Endothelial cell of umbilical vein (primary cell): ENCODE results near the gene DCLK1. TPM values are rescaled to one million over a fixed set of nuclear protein-coding genes. Genes with fewer than 3 reads are reported as not detected.
"Not testable (repeated sequence)": the region's sequence is repeated elsewhere in the genome, so short reads cannot be mapped to it uniquely, and the experiment has no call there.

Source experiments
- BruUV-seq: library from RNA; stranded (reverse); fragments of 400-500 nt; replicated peaks from 2 replicates; lab custom pipeline; 2021; lab: Mats Ljungman, UMichigan
- CTCF ChIA-PET: fragments of 300-600, 350-600 bp; sonication (Branson Sonifier 250); formaldehyde crosslinking; loops from one replicate; lab custom pipeline; 2021; ENCODE audit warnings: antibody characterized with exemption, inconsistent platforms; lab: Charles Lee
- POLR2A ChIA-PET: fragments of 300-600, 350-600 bp; sonication (Branson Sonifier 250); formaldehyde crosslinking; loops from one replicate; lab custom pipeline; 2021; ENCODE audit warnings: antibody characterized with exemption, inconsistent platforms; lab: Charles Lee
- DNase-seq: peaks from one replicate; pipeline ENCODE4 v3.0.0-alpha.2; 2011; ENCODE audit warnings: low read depth, low spot score
- FAIRE-seq: peaks from 2 replicates; lab custom pipeline; 2011; peaks lifted over from hg19 to GRCh38; lab: Jason Lieb, UNC
- H2AFZ ChIP-seq: 2 replicates; pipeline ENCODE4 v1.6.0; 2012; ENCODE audit warnings: low read depth, low read length, control low read depth, inconsistent platforms
- H3K27ac ChIP-seq: 2 replicates; pipeline ENCODE4 v1.5.1; 2011; ENCODE audit warnings: low read depth, mild to moderate bottlenecking, control low read depth, low read length, moderate library complexity; ENCODE audit not compliant: insufficient read depth
- H3K27me3 ChIP-seq, 2 experiments: 2 replicates each; pipeline versions ENCODE4 v1.6.0 to v1.6.1; 2011; ENCODE audit warnings: low read length in 2 of 2, mixed read lengths in 1 of 2; ENCODE audit not compliant: control insufficient read depth in 2 of 2, insufficient read depth in 2 of 2
- H3K36me3 ChIP-seq, 2 experiments: 2 replicates in 1 of 2; 3 replicates in 1 of 2; pipeline ENCODE4 v1.5.1; 2011; ENCODE audit warnings: low read length in 2 of 2, mild to moderate bottlenecking in 1 of 2, moderate library complexity in 1 of 2; ENCODE audit not compliant: control insufficient read depth in 2 of 2, insufficient read depth in 2 of 2; ENCODE audit errors: extremely low read depth in 1 of 2
- H3K4me1 ChIP-seq: 3 replicates; pipeline ENCODE4 v1.5.1; 2011; ENCODE audit warnings: mild to moderate bottlenecking, low read length; ENCODE audit not compliant: control insufficient read depth, insufficient read depth; ENCODE audit errors: extremely low read depth
- H3K4me2 ChIP-seq: 2 replicates; pipeline ENCODE4 v1.6.1; 2011; ENCODE audit warnings: low read length, control low read depth, mixed read lengths; ENCODE audit not compliant: insufficient read depth
- H3K4me3 ChIP-seq, 3 experiments: fragments of 200-600 bp in 1 of 3; sonication (generic), shearing (Covaris generic) in 1 of 3; replicated peaks in 1 of 3; 2 replicates each; pipeline ENCODE4 v1.5.1; 2011 to 2016; ENCODE audit warnings: control low read depth in 3 of 3, low read length in 3 of 3, mild to moderate bottlenecking in 2 of 3, inconsistent platforms in 1 of 3, low read depth in 1 of 3, moderate library complexity in 1 of 3; ENCODE audit not compliant: insufficient read depth in 1 of 3
- H3K79me2 ChIP-seq: 2 replicates; pipeline ENCODE4 v1.6.0; 2012; ENCODE audit warnings: low read length, inconsistent platforms; ENCODE audit not compliant: control insufficient read depth, insufficient read depth
- H3K9ac ChIP-seq: replicated peaks from 2 replicates; pipeline ENCODE3; 2011; ENCODE audit warnings: low read length, control low read depth; ENCODE audit not compliant: insufficient read depth; ENCODE audit errors: extremely low read depth
- H3K9me1 ChIP-seq: replicated peaks from 3 replicates; pipeline ENCODE4 v1.6.0; 2011; ENCODE audit warnings: mild to moderate bottlenecking, low read length; ENCODE audit not compliant: control insufficient read depth, insufficient read depth; ENCODE audit errors: extremely low read depth
- H3K9me3 ChIP-seq: replicated peaks from 2 replicates; pipeline ENCODE4 v1.5.1; 2012; ENCODE audit warnings: low read length, inconsistent platforms; ENCODE audit not compliant: control insufficient read depth, insufficient read depth
- H4K20me1 ChIP-seq: replicated peaks from 2 replicates; pipeline ENCODE3; 2011; ENCODE audit warnings: mild to moderate bottlenecking, low read length; ENCODE audit not compliant: control insufficient read depth, insufficient read depth; ENCODE audit errors: extremely low read depth
- EZH2 ChIP-seq: IDR thresholded peaks from 2 replicates; pipeline ENCODE4 v1.6.1; 2012; ENCODE audit warnings: borderline replicate concordance, low read depth, mild to moderate bottlenecking, moderate library complexity, low read length, inconsistent platforms; ENCODE audit not compliant: severe bottlenecking
- FOS ChIP-seq: IDR thresholded peaks from 2 replicates; pipeline ENCODE4 v1.6.1; 2011; ENCODE audit warnings: mild to moderate bottlenecking, low read length, moderate library complexity, borderline replicate concordance; ENCODE audit not compliant: insufficient read depth
- GATA2 ChIP-seq: IDR thresholded peaks from 2 replicates; pipeline ENCODE4 v1.7.0; 2011; ENCODE audit warnings: low read depth, mild to moderate bottlenecking, moderate library complexity, mixed read lengths, low read length; ENCODE audit not compliant: insufficient read length, insufficient read depth
- JUN ChIP-seq: IDR thresholded peaks from 2 replicates; pipeline ENCODE4 v1.6.1; 2011; ENCODE audit warnings: borderline replicate concordance, low read depth; ENCODE audit not compliant: insufficient read length, insufficient read depth
- MYC ChIP-seq: IDR thresholded peaks from one replicate; pipeline ENCODE4 v1.6.1; 2011; ENCODE audit warnings: mild to moderate bottlenecking, low read depth, low read length
- POLR2A ChIP-seq: IDR thresholded peaks from 2 replicates; pipeline ENCODE4 v1.6.1; 2012; ENCODE audit warnings: low read depth, mild to moderate bottlenecking, control low read depth, low read length
- POLR2AphosphoS5 ChIP-seq: IDR thresholded peaks from 2 replicates; pipeline ENCODE4 v1.6.1; 2012; ENCODE audit warnings: low read depth, mild to moderate bottlenecking, control low read depth, low read length, moderate library complexity; ENCODE audit not compliant: insufficient read depth
- dilution Hi-C: fragments of 300-500 bp; cut with MboI; formaldehyde crosslinking; loops from one replicate; pipeline ENCODE4 v1.15.0; 2019; ENCODE audit warnings: low sequenced_read_pairs; ENCODE audit not compliant: extremely low pct_ligation_motif_present
- intact Hi-C: fragments of 100-400 bp; cut with micrococcal nuclease; formaldehyde crosslinking; loops from one replicate; pipeline ENCODE4 v1.10.0; 2022
- polyA plus RNA-seq, 4 experiments: library from polyadenylated mRNA; depleted of rRNA in 3 of 4; stranded (reverse) in 3 of 4; unstranded in 1 of 4; fragments of >200 nt; gene quantifications; 2 replicates each; pipeline versions ENCODE4 v1.2.1 to v1.2.3, GENCODE V29; 2011 to 2012; ENCODE audit warnings: missing spikeins in 1 of 4
- total RNA-seq: library from RNA; stranded (reverse); gene quantifications from 2 replicates; pipeline ENCODE4 v1.2.3, GENCODE V29; 2021
- TF ChIP-seq, protein P1 (sequence below): IDR thresholded peaks from 2 replicates; pipeline ENCODE4 v1.6.1; 2011; ENCODE audit not compliant: insufficient read depth, insufficient read length
- TF ChIP-seq, protein P2 (sequence below), 2 donors: IDR thresholded peaks; 1 replicate in 1 of 2; 2 replicates in 1 of 2; pipeline ENCODE4 v1.5.1; 2011; ENCODE audit warnings: low read length in 2 of 2, mild to moderate bottlenecking in 2 of 2, moderate library complexity in 2 of 2, control low read depth in 1 of 2, inconsistent platforms in 1 of 2, low read depth in 1 of 2; ENCODE audit not compliant: insufficient read depth in 1 of 2; ENCODE audit errors: extremely low read depth in 1 of 2

The DCLK1 gene
- total and polyA plus RNA-seq, 2 donors (not counting 3 experiments of a cell fraction or from before 2014, with no cell fraction given): 0.28 to 3.9 TPM

DNA sequence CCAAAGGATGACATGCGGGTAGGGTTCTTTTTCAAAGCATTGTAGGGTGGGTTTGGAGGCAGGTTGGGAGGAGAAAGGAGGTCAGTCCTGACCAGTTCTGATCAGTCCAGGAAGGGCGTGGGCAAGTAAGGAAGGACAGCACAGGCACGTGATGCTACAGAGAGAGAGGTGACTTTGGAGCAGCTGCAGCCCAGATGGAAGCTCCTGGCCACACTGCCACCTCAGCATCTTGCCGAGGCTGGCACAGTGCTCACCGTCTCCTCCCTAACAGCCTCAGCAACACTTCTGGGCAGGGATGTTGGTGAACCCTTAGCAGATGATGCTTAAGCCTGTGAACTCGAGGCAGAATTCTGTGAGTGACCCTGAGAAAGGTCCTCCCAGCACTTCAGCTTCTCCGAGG, 155.1 kb downstream of the DCLK1 start:
- dilution Hi-C loops (no loop called here), intact Hi-C loops (loop anchor here (5.0 kb wide), 1 partner anchor 231 kb away; no protein-coding TSS in a partner anchor)
- H3K4me1 ChIP-seq: peaks cover 7% of the 10 kb centered on the region
- no peaks in the 10 kb centered on the region for H3K79me2 ChIP-seq
- ChIA-PET POLR2A (no interaction called here), CTCF (interaction anchor here (1.0 to 6.3 kb wide), 5 partner anchors 11 to 760 kb away, joined by 3 to 482 read pairs (median 10); no protein-coding TSS in a partner anchor)
- no TSS peak for BruUV-seq
- H3K27ac ChIP-seq: no peak overlapping the region
- no peaks in the 10 kb centered on the region for H3K9me3 ChIP-seq
- H3K9ac ChIP-seq: no peak overlapping the region
- DNase-seq (no peak), FAIRE-seq (no peak)
- no peaks in the 10 kb centered on the region for H3K36me3 ChIP-seq
- H3K9me1 ChIP-seq: no peaks in the 10 kb centered on the region
- no peak overlapping the region for H3K4me3 ChIP-seq
- no peaks in the 10 kb centered on the region for H4K20me1 ChIP-seq
- no peak overlapping the region for H3K4me2 ChIP-seq
- H3K27me3 ChIP-seq: no peaks in the 10 kb centered on the region
- H2AFZ ChIP-seq: no peak overlapping the region
- TF ChIP-seq EZH2 (no peak), JUN (no peak), GATA2 (no peak), POLR2AphosphoS5 (no peak), MYC (no peak), POLR2A (no peak), FOS (no peak)
- TF ChIP-seq, protein P1, sequence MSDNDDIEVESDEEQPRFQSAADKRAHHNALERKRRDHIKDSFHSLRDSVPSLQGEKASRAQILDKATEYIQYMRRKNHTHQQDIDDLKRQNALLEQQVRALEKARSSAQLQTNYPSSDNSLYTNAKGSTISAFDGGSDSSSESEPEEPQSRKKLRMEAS: no peak
- TF ChIP-seq, protein P2, sequence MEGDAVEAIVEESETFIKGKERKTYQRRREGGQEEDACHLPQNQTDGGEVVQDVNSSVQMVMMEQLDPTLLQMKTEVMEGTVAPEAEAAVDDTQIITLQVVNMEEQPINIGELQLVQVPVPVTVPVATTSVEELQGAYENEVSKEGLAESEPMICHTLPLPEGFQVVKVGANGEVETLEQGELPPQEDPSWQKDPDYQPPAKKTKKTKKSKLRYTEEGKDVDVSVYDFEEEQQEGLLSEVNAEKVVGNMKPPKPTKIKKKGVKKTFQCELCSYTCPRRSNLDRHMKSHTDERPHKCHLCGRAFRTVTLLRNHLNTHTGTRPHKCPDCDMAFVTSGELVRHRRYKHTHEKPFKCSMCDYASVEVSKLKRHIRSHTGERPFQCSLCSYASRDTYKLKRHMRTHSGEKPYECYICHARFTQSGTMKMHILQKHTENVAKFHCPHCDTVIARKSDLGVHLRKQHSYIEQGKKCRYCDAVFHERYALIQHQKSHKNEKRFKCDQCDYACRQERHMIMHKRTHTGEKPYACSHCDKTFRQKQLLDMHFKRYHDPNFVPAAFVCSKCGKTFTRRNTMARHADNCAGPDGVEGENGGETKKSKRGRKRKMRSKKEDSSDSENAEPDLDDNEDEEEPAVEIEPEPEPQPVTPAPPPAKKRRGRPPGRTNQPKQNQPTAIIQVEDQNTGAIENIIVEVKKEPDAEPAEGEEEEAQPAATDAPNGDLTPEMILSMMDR (IDR thresholded peaks at IDR 0.05; ENCODE audit: extremely low read depth in 1 of 2, insufficient read depth in 1 of 2, low read depth in 1 of 2, low read length in 2 of 2): no peak

DNA sequence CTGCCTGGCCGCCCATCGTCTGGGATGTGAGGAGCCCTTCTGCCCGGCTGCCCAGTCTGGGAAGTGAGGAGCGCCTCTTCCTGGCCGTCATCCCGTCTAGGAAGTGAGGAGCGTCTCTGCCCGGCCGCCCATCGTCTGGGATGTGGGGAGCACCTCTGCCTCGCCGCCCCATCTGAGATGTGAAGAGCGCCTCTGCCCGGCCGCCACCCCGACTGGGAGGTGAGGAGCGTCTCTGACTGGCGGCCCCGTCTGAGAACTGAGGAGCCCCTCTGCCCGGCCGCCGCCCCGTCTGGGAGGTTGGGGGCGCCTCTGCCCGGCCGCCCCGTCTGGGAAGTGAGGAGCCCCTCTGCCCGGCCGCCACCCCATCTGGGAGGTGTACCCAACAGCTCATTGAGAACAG, 164.2 kb downstream of the DCLK1 start:
- H3K36me3 ChIP-seq, dilution Hi-C loops, H3K4me1 ChIP-seq, H3K4me3 ChIP-seq, H3K27me3 ChIP-seq, H4K20me1 ChIP-seq, H3K4me2 ChIP-seq, H3K27ac ChIP-seq, H3K9ac ChIP-seq, H2AFZ ChIP-seq, intact Hi-C loops, H3K9me1 ChIP-seq, POLR2A ChIA-PET, H3K79me2 ChIP-seq, BruUV-seq, CTCF ChIA-PET, FAIRE-seq, H3K9me3 ChIP-seq, DNase-seq: not testable (repeated sequence)
